WI38 (cell line): ENCODE results near the gene SSTR5.
"Not testable (repeated sequence)": the region's sequence is repeated elsewhere in the genome, so short reads cannot be mapped to it uniquely, and the experiment has no call there.

Experiments
- H3K4me3 ChIP-seq: 2 replicates; pipeline ENCODE4 v1.5.1; 2011; ENCODE audit warnings: low read depth, mild to moderate bottlenecking, control low read depth, low read length
- CTCF ChIP-seq: IDR thresholded peaks from 2 replicates; pipeline ENCODE4 v1.5.1; 2012; ENCODE audit warnings: low read depth, mild to moderate bottlenecking, control low read depth, low read length

Gene SSTR5

GRCh38 chr16:1090620-1091587, 18.4 kb downstream of the SSTR5 start:
- no peak overlapping the region for H3K4me3 ChIP-seq
- TF ChIP-seq CTCF = no peak

- TF ChIP-seq CTCF = no peak
- H3K4me3 ChIP-seq = no peak overlapping the region
Measured at GRCh38 chr16:1091992-1092552, 19.5 kb downstream of the SSTR5 start.

- not testable (repeated sequence) for H3K4me3 ChIP-seq
Measured at GRCh38 chr16:1092685-1093283, 20.2 kb downstream of the SSTR5 start.

GRCh38 chr16:1093284-1094123, 21.0 kb downstream of the SSTR5 start:
- no peak overlapping the region for H3K4me3 ChIP-seq
- no peak for TF ChIP-seq CTCF

GRCh38 chr16:1094124-1094479, 21.6 kb downstream of the SSTR5 start:
- no peak for TF ChIP-seq CTCF
- H3K4me3 ChIP-seq = no peak overlapping the region

GRCh38 chr16:1094601-1095449, 22.3 kb downstream of the SSTR5 start:
- no peak for TF ChIP-seq CTCF
- no peak overlapping the region for H3K4me3 ChIP-seq
